GM19351 (cell line): ENCODE measurements around the gene SYNGR1.
"Not testable (repeated sequence)": the region's sequence is repeated elsewhere in the genome, so short reads cannot be mapped to it uniquely, and the experiment has no call there.

ENCODE experiments used
- ATAC-seq: cut with Tn5 transposase; IDR thresholded peaks from one replicate; pipeline ENCODE4 v1.9.1; 2021; ENCODE audit warnings: mild to moderate bottlenecking, moderate library complexity; ENCODE audit not compliant: unreplicated experiment

Gene SYNGR1

DNA sequence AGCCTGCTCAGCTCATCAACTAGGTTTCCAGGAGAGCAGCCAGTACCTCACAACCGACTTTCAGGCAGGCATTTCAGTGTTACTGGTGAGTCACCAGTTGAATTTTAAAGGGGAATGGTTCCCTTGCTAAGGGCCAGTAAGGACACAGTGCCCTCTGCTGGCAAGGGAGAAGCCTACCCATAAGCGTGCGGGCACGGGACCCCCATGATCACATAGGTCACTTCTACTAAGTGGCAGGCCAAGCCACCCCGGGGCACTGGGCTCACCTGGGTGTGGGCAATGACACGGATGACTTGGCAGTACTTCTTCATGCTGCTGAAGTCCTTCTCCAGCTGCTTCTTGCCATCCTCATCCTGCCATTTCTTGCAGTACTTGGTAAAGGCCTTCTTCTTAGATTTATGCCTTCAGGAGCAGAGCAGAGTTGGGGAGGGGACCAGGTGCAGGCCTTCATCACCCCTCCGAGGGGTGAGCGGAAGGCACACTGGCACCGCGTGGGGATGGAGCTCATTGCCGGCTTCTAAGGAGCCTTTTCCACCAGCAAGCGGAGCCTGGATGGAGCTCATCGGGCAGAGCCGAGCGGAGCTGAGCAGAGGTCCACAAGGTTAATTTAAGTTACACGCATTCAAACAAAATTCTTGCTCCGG is 33.2 kb upstream of the SYNGR1 start:
- ATAC-seq: no peak

DNA sequence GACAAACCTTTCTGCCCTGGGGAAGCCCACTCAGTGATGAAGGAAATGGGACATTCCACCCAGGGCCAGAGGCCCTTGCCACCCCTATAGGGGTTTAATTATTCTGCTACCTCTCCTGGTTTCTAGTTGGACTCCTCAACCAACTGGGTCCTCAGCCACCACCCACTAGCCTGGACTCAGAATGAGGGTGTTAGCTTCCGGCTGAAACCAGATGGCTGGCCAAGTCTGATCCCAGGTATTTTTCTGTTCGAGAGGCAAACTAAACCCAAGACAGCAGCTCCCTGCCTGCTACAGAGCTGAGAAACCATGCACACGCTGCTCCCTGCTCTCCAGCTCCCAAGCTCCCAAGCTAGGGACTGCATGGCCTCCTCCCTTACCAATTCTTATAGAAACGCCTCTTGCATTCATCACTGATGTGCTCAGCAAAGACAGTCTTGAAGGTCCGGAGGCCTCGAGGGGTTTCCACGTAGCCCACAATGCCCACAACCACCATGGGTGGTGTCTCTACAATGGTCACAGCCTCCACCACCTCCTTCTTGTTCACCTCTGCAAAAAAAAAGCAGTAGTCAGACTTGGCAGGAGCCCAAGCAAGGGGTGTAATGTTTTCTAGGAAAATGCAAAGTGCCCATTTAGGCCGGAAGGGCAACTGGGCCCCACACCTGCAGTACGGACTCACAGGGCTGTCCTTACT is 32.6 kb upstream of the SYNGR1 start:
- no peak for ATAC-seq

DNA sequence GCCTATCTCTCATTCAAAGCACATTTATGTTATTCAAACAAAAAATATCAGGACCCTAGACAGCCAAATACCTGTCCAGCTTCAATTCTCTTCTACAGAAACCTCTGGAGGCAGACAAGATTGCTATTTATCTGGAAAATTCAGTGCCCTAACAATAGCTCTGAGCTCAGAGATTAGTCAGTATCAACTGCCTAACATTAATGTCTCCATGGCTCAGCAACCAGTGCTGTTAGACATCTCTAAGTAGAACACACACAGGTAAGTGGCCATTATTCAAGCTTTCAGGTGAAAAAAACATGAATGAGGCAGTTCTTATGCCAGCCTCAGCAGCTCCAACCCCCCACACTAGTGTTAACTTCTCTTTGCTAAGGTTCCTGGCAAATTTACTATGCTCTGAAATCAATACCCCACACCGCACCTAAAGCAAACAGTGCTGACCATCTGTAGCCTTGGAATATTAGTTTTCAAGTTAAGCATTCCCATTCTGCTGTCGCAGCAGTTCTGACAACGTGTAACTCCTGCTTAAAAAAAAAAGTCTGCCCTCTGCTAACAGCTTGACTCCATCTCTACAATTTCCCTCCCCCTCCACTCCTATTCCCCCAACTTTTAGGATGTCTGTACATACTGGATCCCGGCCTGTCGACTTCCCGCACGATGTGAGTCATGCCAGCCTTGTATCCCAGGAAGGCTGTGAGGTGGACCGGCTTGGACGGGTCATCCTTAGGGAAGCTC is 31.9 kb upstream of the SYNGR1 start:
- no peak for ATAC-seq

DNA sequence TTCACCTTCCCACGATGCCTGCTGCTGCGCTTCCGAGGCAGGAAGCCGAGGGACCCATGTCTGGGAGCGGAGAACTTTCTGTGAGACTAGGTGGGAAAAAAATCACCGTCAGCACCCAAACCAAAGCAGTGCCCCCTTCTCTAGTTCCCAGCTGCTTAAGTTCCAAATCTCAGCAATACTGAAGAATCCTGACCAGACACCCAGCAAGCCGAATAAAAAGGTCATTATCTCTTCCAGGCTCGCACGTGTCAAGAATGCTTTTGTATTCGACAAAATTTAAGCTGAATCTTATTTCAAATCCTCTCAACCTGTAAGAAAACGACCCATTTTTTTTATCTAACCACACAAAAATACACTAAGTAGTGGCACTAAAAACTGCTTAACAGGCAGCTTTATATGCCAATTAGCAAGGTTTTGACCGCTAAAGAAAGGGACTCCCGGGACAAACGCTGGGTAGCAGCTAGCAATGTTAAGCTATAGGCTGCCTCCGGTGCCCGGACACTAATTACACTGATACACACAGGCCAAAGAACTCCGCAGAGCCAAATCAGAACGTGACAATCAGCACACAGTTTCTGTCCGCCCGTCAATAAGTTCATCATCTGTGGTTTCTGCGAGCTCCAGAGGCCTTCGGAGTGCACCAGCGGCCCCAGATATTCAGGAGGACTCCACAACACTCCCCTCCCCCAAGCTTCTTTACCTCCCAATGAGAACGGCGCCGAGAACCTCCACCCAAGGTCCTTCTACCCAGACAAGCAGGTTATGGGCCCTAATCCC is 31.1 kb upstream of the SYNGR1 start:
- ATAC-seq: peak; percentile 7

DNA sequence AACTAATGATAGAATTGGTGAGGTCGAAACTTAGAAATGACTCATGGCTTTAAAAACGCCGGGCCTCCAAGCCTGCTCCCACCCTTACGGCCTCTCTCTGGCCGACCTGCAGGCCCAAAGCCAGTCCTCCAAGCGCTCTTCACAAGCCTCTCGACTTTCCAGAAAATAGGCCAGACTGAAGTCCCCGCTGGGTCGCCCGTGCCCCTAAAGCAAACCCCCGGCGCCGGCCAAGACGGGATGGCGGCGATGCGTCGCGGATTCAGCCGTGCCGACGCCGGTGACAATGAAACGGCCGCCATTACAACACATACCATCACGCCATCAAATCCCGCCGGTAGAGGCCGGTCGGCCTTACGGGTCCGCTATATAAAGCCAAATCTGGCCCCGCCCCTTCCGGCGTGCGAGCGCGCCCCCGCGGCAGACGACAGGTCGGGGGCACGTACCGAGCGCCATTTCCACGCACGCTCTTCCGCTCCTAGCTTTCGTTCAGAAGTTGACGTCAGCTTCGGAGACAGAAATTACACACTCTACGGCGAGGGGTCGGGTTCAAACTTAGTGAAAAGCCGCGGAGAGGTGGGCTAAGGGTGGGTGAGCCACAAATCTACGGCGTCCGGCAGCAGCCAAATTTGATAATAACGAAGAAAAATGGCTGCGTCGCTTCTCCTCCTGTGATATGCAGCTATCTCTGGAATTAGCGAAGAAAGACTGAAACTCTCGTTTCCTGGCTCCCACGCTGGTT is 30.3 kb upstream of the SYNGR1 start, which contains the start of gene RPL3:
Gene RPL3 (minus strand): TSS at position 340 of the 739 bp plus-strand sequence. CDS start 26 bp downstream, at position 314.
- peak; percentile 74 for ATAC-seq

DNA sequence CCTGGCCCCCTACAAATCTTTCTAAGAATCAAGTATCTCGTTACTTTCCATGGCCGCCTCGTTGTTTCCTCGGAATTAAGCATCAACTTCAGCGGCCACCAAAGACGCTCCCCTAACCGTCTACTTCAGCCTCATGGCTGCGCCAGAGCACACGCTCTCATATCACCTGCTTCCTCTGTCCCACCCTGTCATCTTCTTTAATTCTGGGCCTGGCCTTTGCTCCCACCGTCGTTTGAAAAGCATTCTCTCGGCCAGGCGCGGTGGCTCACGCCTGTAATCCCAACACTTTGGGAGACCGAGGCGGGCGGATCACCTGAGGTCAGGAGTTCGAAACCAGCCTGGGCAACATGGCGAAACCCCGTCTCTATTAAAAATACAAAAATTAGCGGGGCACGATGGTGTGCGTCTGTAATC is 29.2 kb upstream of the SYNGR1 start:
- not testable (repeated sequence) for ATAC-seq

DNA sequence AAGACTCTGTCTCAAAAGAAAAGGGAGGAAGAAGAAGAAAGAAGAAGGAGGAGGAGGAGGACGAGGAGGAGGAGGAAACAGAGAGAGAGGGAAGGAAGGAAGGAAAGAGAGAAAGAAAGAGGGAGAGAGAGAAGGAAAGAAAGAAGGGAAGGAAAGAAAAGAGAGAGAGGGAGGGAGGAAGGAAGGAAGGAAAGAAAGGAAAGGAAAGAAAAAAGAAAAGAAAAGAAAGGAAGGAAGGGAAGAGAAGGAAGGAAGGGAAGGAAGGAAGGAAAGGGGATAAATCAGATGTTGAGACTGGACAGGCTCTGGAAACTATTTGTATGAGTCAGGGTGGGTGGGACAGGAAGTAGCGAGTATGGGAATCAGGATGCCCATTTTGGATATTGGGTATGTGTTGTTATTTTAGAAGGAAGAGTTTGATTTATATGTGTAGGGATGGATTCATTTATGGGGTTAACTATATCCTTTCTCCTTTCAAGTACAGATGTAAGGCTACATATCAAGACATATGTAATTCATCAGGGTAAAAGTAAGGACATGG is 24.3 kb upstream of the SYNGR1 start:
- no peak for ATAC-seq

DNA sequence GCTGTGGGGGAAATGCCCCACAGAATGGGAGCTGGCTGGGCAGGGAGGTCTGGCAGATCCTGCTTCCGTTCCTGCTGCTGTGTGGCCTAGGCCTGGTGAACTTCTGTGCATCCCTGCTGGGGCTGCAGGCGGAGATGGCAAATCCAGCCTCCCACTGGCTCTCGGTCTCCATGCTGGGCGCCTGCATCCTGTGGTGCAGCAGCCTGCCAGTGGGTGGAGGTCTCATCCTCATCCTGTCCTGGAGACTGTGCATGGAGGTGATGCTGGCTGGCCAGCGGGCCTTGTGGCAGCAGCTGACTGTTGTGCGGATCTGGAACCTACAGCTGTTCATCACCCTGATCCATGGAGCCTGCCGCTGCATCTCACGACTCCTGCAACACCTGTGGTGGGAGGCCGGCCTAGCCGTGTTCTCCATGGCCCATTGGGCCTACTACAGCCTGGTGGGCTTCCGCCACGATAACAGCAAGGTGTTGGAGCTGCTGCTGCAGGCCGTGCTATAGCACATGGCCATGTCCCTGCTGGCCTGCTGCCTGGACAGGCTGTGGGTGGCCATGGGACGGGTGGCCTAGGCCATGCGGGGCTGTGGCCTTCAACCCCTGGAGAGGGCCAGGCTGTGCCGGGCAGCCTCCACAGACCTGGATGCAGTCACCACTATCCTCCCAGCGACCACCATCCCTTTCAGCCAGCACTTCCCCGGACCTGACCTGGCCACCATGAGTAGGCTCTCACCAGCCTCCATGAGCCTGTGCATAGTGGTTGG is 21.6 kb upstream of the SYNGR1 start:
- ATAC-seq: no peak

DNA sequence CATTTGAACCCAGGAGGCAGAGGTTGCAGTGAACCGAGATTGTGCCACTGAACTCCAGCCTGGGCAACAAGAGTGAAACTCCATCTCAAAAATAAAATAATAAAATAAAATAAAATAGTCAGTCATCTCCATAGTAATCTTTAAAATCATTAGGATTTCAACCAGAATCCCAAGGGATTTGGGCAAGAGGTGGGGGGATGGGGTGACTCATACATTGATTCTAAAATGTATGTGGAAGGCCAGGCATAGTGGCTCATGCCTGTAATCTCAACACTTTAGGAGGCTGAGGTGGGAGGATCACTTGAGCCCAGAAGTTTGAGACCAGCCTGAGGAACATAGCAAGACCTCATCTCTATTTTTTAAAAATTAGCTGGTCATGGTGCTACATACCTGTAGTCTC is 19.2 kb upstream of the SYNGR1 start:
- ATAC-seq: not testable (repeated sequence)

DNA sequence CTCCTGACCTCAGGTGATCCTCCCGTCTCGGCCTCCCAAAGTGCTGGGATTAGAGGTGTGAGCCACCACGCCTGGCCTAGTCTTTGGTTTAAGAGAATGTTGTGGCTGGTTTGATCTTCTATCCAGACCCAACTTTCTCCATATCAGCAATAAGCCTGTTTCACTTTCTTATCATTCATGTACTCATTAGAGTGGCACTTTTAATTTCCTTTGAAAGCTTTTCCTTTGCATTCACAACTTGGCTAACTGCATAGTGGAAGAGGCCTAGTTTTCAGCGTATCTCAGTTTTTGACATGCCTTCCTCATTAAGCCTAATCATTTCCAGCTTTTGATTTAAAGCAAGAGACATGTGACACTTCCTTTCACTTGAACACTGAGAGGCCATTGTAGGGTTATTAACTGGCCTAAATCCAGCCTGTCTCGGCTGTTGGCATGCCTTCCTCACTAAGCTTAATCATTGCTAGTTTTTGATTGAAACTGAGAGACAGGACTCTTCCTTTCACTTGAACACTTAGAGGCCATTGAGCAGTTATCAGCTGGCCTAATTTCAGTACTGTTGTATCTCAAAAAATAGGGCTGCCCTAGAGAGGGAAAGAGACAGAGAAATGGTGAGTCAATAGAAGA is 17.2 kb upstream of the SYNGR1 start:
- ATAC-seq: no peak

DNA sequence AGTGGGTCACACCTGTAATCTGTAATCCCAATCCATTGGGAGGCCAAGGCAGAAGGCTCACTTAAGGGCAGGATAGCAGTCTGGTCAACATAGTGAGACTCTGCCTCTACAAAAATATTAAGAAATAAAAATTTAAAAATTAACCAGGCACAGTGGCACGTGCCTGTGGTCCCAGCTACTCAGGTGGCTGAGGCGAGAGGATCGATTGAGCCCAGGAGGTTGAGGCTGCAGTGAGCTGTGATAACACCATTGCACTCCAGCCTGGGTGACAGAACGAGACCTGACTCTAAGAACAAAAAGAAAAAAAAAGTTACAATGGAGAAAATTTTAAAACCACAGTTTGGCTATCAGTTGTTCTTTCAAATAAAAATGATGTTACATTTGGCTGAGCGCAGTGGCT is 13.4 kb upstream of the SYNGR1 start:
- no peak for ATAC-seq

DNA sequence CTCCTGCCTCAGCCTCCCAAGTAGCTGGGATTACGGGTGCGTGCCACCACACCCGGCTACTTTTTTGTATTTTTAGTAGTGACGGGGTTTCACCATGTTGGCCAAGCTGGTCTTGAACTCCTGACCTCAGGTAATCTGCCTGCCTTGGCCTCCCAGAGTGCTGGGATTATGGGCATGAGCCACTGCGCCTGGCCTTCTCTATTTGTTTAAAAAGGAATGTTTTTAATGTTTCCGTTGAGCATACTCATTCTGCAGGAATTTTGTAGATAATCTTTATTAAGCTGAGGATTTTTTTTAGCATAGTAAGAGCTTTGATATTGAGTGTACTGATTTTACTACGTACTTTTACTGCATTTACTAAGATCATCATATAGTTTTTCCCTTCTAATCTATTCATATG is 10.0 kb upstream of the SYNGR1 start:
- not testable (repeated sequence) for ATAC-seq

DNA sequence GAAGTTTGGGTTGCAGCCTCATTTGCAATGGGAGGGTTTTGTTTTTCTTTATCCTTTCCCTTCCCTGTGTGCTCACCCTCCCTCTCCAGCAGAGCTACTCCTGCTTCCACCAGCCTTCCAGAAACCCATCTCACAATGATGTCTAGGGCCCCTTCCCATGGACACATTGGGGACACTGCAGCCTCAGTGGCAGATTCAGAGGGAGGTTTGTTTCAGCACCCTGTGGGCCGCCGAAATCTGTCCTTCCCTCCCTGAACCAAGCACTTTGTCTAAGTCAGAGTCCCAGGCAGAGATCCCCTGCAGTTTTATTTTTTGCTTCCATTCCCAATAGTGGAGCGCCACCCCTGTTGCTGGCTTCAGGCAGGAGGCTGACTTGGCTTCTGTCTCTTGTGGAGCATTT is 8.6 kb upstream of the SYNGR1 start:
- ATAC-seq: no peak

DNA sequence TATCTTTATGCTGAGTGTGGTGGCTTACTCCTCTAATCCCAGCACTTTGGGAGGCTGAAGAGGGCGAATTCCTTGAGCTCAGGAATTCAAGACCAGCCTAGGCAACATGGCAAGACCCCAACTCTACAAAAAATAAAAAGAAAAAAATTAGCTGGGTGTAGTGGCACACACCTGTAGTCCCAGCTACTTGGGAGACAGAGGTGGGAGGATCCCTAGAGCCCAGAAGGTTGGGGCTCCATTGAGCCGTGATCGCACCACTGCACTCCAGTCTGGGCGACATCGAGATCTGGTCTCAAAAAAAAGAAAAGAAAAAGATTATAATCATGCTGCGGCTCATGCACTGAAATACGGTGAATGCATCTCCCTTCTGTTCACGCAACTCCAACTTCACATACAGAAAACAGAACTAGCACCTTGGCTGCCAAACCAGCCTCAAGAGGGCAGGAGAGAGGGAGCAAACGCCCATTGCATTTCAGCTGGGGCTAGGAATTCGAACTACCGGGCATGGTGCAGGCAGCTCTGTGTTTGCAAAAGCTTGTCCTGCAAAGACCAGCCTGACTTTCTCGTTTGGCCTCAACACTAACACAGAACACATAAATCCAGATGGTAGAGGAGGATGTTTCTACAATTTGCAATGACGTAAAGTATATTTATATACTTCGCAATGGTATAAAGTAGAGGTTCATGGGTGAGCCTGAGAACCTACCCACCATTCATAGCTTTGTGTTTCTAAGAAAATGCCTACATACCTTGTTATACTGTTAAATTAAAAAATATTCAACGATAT is 6.3 kb upstream of the SYNGR1 start:
- no peak for ATAC-seq

DNA sequence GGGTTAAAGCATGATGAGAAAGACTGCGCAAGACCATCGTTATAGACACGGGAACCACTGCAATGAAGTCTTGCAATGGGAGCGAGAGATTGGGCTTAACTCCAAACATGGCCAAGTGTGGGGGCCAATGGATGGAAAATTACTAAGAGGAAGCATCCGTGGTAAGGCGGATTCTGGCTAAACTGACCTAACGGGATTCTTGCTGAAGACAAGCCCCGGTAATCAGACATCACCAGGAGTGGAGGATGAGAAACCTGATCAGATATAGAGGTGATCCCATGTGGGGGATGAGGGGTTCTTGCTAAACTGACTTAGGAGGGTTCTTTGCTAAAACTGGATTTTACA is 5.8 kb upstream of the SYNGR1 start:
- ATAC-seq: no peak

DNA sequence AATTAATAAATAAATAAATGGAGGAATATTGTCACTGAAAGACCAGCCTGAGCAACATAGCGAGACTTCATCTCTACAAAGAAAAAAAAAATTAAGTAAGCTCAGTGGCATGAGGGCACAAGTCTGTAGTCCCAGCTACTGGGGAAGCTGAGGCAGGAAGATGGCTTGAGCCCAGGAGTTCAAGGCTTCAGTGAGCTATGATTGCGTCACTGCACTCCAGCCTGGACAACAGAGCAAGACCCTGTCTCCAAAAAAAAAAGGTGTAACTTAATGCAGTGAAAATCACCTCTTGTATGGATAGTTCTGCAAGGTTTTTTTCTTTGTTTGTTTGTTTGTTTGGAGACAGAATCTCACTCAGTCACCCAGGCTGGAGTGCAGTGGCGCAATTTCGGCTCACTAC is 4.6 kb upstream of the SYNGR1 start:
- no peak for ATAC-seq

DNA sequence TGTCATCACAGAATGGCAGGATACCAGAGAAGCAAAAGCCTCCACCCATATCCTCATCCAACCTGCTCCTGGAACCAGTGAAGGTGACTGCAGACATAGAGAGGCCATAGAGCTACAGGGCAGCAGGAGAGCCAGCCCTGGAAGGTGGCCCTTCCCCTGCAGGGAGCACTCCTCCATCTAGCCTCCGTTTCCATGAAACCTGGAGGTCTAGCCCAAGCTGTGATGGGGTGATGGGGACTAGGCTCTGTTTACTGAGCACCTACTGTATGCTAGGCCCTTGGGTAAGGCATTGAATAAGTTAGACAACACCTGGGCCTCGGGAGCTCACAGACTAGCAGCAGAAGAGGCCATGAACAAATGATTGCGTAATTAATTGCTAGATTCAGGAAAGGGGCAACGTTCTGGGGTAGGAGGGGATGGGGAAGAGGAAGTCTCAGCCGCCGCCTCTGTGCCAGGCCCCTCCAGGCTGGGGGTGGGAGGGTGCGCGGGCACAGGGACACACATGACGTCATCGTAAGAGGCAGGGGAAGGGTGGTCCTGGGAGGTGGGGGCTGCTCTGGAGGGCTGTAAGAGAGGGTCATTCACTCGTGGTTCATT is 784 bp upstream of the SYNGR1 start:
- ATAC-seq: no peak

DNA sequence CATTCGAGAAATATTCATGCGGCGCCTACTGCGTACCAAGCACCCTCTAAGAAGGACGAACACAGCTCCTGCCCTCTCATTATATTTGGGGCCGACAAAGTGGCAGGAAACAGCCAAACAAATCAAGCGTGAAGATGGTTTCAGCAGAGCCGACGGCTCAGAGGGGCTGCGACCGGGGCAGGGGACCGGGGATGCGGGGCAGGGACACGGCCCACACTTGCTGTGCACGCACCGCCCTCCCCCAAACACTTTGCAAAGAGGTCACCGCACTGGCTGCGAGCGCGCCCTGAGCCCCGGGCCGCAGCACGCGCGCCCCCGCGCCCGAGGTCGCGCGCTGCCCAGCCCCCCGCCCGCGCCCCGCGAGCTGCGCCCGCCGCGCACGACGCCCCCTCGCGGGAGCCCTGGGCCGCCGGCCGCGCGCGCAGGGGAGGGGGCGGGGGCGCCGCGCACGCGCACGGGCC is 255 bp upstream of the SYNGR1 start:
- ATAC-seq: no peak
